ENCODE results near the gene TEAD1.

DNA sequence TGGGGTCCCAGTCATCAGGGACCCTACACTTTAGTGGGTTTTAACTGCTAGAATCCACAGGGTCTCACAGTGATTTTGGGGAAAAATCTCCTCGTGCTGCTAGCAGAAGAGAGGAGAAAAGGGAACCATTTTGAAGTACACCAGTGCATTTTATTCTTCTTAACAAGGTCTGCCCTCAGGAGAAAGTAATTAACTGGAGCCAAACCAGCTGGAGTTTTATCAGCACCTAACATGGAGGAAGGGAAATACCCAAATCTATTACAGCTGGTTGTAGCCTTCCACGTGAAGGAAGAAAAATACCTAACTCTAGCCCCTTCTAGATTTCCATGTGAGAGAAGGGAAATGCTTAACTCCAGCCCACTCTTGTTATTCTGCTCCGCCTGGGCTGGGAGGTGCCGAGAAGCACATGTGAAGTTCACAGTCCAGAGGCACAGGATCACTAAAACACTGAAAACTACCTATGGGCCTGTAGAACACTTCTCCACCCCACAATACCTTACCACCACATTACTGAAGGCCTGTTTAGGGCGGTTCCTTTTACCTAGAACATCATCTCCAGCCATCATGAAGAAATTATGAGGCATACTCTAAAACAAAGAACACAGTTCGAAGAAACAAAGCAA, 31.3 kb upstream of the TEAD1 start:
- TF ChIP-seq E2F6 (IDR thresholded peaks at IDR 0.05; ENCODE audit: borderline replicate concordance, low read depth) (no peak), HDAC2 (IDR thresholded peaks at IDR 0.05) (no peak), POLR2A (IDR thresholded peaks at IDR 0.05; ENCODE audit: low read length) (no peak), CHD2 (IDR thresholded peaks at IDR 0.05; ENCODE audit: low read length, partially characterized antibody) (no peak), ZFP36 (IDR thresholded peaks at IDR 0.05; ENCODE audit: borderline replicate concordance, partially characterized antibody) (no peak), NPAS2 (CRISPR knock-in tag; IDR thresholded peaks at IDR 0.05; ENCODE audit: borderline replicate concordance) (no peak), CTCF (IDR thresholded peaks at IDR 0.05) (no peak), POLR2AphosphoS2 (conservative IDR thresholded peaks at IDR 0.05; ENCODE audit: low read length) (no peak)
- TF ChIP-seq, protein P1, sequence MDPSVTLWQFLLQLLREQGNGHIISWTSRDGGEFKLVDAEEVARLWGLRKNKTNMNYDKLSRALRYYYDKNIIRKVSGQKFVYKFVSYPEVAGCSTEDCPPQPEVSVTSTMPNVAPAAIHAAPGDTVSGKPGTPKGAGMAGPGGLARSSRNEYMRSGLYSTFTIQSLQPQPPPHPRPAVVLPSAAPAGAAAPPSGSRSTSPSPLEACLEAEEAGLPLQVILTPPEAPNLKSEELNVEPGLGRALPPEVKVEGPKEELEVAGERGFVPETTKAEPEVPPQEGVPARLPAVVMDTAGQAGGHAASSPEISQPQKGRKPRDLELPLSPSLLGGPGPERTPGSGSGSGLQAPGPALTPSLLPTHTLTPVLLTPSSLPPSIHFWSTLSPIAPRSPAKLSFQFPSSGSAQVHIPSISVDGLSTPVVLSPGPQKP (IDR thresholded peaks at IDR 0.05; ENCODE audit: low read depth, low read length) = no peak

Measured in A549 (cell line).